Upper lobe of left lung (tissue), 4 donors: Measurements from ENCODE around the gene FLYWCH2.

Experiments
- CTCF ChIP-seq, 6 experiments: fragments of 450-650 bp in 4 of 6; fragments of 200-600 bp in 2 of 6; sonication (generic) in 2 of 6; IDR thresholded peaks; one replicate each; pipeline ENCODE4 v1.5.1; 2016 to 2019; ENCODE audit warnings: antibody characterized with exemption in 6 of 6
- EP300 ChIP-seq, 4 donors: sonication (generic); formaldehyde crosslinking; IDR thresholded peaks; one replicate each; pipeline ENCODE4 v1.5.1; 2017; ENCODE audit warnings: antibody characterized with exemption in 4 of 4, control low read depth in 2 of 4
- POLR2A ChIP-seq, 4 donors: fragments of 450-650 bp; IDR thresholded peaks; one replicate each; pipeline ENCODE4 v1.5.1; 2016 to 2017; ENCODE audit warnings: antibody characterized with exemption in 4 of 4, mild to moderate bottlenecking in 2 of 4
- POLR2AphosphoS5 ChIP-seq, 2 donors: sonication (generic); formaldehyde crosslinking; IDR thresholded peaks; one replicate each; pipeline ENCODE4 v1.5.1; 2017; ENCODE audit warnings: antibody characterized with exemption in 2 of 2

DNA sequence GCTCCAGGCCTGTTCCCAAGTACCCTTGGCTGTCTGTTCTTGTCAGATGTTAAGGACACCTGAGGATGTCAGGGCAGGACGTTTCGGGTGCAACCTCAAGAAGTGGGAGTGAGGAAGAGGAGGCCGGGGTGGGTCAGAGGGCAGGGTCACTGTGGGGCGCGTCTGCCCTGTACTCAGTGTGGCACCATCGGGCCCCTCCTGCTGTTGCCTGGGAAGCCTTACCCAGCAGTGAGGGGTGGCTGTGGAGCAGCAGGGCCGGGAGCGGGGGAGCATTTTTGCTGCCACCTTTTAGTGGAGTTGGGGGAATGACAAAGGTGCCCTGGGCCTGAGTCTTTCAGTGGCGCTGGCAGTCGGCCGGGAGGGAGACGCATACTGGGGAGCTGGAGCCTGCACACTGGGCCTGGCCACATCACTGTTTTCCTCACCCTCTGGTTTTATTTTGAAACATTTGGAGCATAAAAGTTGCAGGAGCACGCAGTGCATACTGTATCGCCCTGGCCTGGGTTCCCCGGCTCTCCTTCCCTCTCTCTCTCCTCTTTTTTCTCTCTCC lies 17.6 kb downstream of the FLYWCH2 start:
- no peak for TF ChIP-seq CTCF (IDR thresholded peaks at IDR 0.05)
- no peak for TF ChIP-seq POLR2AphosphoS5 (IDR thresholded peaks at IDR 0.05)
- TF ChIP-seq EP300 (IDR thresholded peaks at IDR 0.05): no peak
- no peak for TF ChIP-seq POLR2A (IDR thresholded peaks at IDR 0.05)
